Vagina (tissue), 2 donors: Measurements from ENCODE around the gene UBA3. TPM values are rescaled to one million over a fixed set of nuclear protein-coding genes. Genes with fewer than 3 reads are reported as not detected.

Experiments used
- DNase-seq, 2 donors: peaks; one replicate each; pipeline ENCODE4 v3.0.0-alpha.2; 2017; ENCODE audit errors: extremely low spot score in 2 of 2
- H3K27ac ChIP-seq: fragments of 200-600 bp; sonication (generic); one replicate; pipeline ENCODE4 v1.5.1; 2019
- H3K27me3 ChIP-seq: fragments of 200-600 bp; sonication (generic); one replicate; pipeline ENCODE4 v1.5.1; 2019
- H3K36me3 ChIP-seq, 2 donors: fragments of 200-600 bp; sonication (generic); one replicate each; pipeline ENCODE4 v1.5.1; 2017 to 2019
- H3K4me1 ChIP-seq: fragments of 200-600 bp; sonication (generic); one replicate; pipeline ENCODE4 v1.5.1; 2019
- H3K4me3 ChIP-seq, 2 donors: fragments of 200-600 bp; sonication (generic); 1 replicate in 1 of 2; 2 replicates in 1 of 2; pipeline ENCODE4 v1.5.1; 2016 to 2019
- H3K9me3 ChIP-seq: fragments of 200-600 bp; sonication (generic); one replicate; pipeline ENCODE4 v1.5.1; 2019
- POLR2A ChIP-seq, 2 donors: fragments of 450-650 bp; IDR thresholded peaks; one replicate each; pipeline ENCODE4 v1.6.1; 2017; ENCODE audit warnings: antibody characterized with exemption in 2 of 2, mild to moderate bottlenecking in 2 of 2, moderate library complexity in 2 of 2
- POLR2AphosphoS5 ChIP-seq, 2 donors: sonication (generic); formaldehyde crosslinking; IDR thresholded peaks; one replicate each; pipeline ENCODE4 v1.9.0; 2017; ENCODE audit warnings: antibody characterized with exemption in 2 of 2, mild to moderate bottlenecking in 2 of 2, low read depth in 1 of 2; ENCODE audit not compliant: insufficient read depth in 1 of 2
- intact Hi-C: fragments of 100-400 bp; cut with DNase I; formaldehyde crosslinking; loops from one replicate; pipeline ENCODE4 v1.15.1; 2023
- total RNA-seq: library from RNA; depleted of rRNA; stranded (reverse); fragments of >200 nt; gene quantifications from one replicate; pipeline ENCODE4 v1.2.3, GENCODE V29; 2016
- TF ChIP-seq, protein P1 (sequence below), 3 experiments: fragments of 450-650 bp in 2 of 3; fragments of 200-600 bp in 1 of 3; sonication (generic) in 1 of 3; IDR thresholded peaks; one replicate each; pipeline ENCODE4 v1.5.1; 2017 to 2019; ENCODE audit warnings: antibody characterized with exemption in 3 of 3, mild to moderate bottlenecking in 2 of 3, moderate library complexity in 2 of 3

Gene UBA3
- 84.7 TPM for total RNA-seq

DNA sequence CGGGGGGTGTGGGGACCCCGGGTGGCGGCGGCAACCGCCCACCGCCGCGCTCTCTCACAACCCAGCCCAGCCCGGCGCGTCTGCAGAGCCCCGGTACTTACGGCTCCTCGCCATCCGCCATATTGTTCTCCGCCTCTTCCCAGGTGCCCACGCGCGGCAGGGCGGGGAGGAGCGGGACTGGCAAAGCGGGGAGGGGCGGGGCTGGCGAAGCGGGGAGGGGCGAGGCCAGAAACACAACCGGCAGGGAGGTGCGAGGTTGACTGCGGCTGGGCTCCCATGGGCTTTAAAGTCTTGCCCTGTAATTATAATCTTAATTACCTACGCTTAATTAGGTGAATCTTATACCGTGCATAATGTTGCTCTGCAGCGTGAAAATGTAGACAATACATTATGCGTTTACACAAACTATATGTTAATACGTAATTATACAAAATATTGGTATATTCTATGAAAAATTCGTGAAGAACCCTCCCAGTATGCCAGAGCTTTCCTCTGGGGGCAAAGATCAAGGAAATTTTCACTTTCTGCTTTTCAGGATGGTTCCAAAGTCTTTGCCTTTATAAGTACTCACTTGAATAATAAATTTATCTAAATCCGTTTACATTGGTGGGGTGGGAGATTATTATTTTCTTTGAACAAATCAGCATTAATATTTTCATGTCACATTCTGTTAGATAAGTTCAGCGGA is at the start of gene UBA3:
Gene UBA3, minus strand, starts transcription at position 133 of the 688 bp plus-strand sequence. Its CDS starts 12 bp downstream, at position 121.
- Histone ChIP-seq H3K4me3 (peak within 1 kb of the TSS; percentile 75 to 92), H3K36me3 (no peaks in the 10 kb centered on the region), H3K9me3 (no peaks in the 10 kb centered on the region), H3K27me3 (no peaks in the 10 kb centered on the region), H3K27ac (peak within 1 kb of the TSS; percentile 87), H3K4me1 (peaks cover 50% of the 10 kb centered on the region)
- DNase-seq, result no peak
- TF ChIP-seq POLR2A (IDR thresholded peaks at IDR 0.05) (peak in 1 of 2 donors; percentile 37), POLR2AphosphoS5 (IDR thresholded peaks at IDR 0.05; ENCODE audit: insufficient read depth in 1 of 2, low read depth in 1 of 2) (peak; percentile 53 to 75)
- TF ChIP-seq, protein P1, sequence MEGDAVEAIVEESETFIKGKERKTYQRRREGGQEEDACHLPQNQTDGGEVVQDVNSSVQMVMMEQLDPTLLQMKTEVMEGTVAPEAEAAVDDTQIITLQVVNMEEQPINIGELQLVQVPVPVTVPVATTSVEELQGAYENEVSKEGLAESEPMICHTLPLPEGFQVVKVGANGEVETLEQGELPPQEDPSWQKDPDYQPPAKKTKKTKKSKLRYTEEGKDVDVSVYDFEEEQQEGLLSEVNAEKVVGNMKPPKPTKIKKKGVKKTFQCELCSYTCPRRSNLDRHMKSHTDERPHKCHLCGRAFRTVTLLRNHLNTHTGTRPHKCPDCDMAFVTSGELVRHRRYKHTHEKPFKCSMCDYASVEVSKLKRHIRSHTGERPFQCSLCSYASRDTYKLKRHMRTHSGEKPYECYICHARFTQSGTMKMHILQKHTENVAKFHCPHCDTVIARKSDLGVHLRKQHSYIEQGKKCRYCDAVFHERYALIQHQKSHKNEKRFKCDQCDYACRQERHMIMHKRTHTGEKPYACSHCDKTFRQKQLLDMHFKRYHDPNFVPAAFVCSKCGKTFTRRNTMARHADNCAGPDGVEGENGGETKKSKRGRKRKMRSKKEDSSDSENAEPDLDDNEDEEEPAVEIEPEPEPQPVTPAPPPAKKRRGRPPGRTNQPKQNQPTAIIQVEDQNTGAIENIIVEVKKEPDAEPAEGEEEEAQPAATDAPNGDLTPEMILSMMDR (IDR thresholded peaks at IDR 0.05), result no peak
- intact Hi-C loops, result no loop called here

DNA sequence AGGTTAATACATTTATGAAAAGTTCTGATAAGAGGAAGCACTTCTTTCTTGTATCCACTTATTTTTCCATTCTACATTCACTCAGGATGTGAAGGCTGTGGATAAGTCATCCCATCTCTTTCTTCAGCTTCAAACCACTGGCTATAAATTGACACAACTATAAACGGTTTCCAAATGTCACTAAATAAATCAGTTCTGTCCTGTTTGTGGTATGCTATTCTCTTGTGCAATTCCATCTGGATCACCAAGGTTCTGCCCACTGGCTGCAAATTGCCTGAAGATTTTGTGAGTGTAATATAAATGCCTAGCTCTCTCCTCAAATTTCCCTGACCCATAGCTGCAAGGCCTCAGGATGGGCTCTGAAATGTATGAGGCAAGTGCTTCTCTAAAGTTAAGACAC is 49.4 kb upstream of the UBA3 start:
- TF ChIP-seq, protein P1 (IDR thresholded peaks at IDR 0.05), result no peak
- TF ChIP-seq POLR2A (IDR thresholded peaks at IDR 0.05) (no peak), POLR2AphosphoS5 (IDR thresholded peaks at IDR 0.05; ENCODE audit: insufficient read depth in 1 of 2, low read depth in 1 of 2) (no peak)
- Histone ChIP-seq H3K27me3 (no peaks in the 10 kb centered on the region), H3K9me3 (no peaks in the 10 kb centered on the region), H3K36me3 (no peaks in the 10 kb centered on the region), H3K4me3 (no peak overlapping the region), H3K27ac (no peak overlapping the region), H3K4me1 (no peaks in the 10 kb centered on the region)
- DNase-seq, result no peak
- intact Hi-C loops, result no loop called here

DNA sequence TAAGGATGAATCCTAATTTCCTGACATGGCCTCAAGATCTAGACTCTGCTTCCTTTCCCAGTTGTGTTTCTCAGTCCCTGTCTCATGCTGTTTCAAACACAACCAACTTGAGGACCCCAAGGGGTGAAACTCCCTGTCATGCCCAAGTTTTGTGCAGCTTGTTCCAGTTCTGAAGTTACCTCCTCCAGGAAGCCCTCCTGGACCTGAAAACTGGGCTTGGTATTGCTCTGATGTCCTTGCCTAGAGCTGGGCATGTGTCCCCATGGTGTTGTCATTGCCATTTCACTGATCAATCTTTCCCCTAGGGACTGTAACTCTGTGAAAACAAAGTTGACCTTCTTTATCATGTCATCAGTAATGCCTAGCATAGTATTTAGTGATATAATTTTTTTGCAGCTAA is 48.3 kb upstream of the UBA3 start:
- no peaks in the 10 kb centered on the region for H3K4me1 ChIP-seq
- no peaks in the 10 kb centered on the region for H3K27me3 ChIP-seq
- no peaks in the 10 kb centered on the region for H3K9me3 ChIP-seq
- no peak overlapping the region for H3K27ac ChIP-seq
- H3K36me3 ChIP-seq, result no peaks in the 10 kb centered on the region
- TF ChIP-seq, protein P1 (IDR thresholded peaks at IDR 0.05), result no peak
- TF ChIP-seq POLR2A (IDR thresholded peaks at IDR 0.05) (no peak), POLR2AphosphoS5 (IDR thresholded peaks at IDR 0.05; ENCODE audit: insufficient read depth in 1 of 2, low read depth in 1 of 2) (no peak)
- no peak for DNase-seq
- no peak overlapping the region for H3K4me3 ChIP-seq
- intact Hi-C loops, result no loop called here

DNA sequence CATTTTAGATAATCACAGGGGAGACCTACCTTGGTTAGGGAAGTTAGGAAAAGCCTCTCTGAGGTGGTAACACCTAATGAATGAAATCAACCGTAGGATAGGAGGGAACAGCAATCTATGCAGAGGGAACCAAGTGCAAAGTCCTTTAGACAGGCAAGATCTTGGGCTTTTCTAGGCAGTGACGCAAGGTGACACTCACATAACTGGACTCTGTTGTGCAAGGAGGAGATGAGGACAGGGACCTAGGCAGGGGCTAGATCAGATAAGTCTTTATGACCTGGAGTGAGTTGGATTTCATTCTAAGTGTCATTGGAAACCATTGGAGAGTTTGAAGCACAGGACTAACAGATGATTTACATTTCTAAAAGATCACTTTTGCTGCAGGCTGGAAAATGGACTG is 46.8 kb upstream of the UBA3 start:
- Histone ChIP-seq H3K27ac (no peak overlapping the region), H3K27me3 (no peaks in the 10 kb centered on the region), H3K9me3 (no peaks in the 10 kb centered on the region), H3K36me3 (no peaks in the 10 kb centered on the region), H3K4me3 (no peak overlapping the region), H3K4me1 (peaks cover 9% of the 10 kb centered on the region)
- no peak for DNase-seq
- intact Hi-C loops, result no loop called here
- TF ChIP-seq POLR2A (IDR thresholded peaks at IDR 0.05), result no peak
- TF ChIP-seq, protein P1 (IDR thresholded peaks at IDR 0.05), result no peak
- TF ChIP-seq POLR2AphosphoS5 (IDR thresholded peaks at IDR 0.05; ENCODE audit: insufficient read depth in 1 of 2, low read depth in 1 of 2), result no peak

DNA sequence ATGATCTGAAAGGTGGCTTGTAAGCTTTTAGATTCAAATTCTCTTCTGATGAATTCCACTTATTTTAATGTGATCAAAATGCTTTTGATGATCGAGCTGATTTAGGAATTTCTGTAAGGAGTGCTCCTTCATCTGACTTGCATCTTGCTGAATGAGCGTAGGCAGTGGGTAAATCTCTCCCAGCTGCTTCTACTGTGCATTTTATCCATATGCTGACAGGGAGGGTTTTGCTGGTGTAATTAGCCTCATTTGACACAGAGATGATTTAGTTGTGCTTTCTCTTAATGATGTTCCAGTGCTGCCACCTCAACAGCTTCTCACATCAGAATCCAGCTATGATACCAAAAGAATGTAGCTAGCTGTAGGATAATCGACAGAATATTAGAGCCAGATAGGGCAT is 46.1 kb upstream of the UBA3 start:
- Histone ChIP-seq H3K4me3 (no peak overlapping the region), H3K4me1 (peaks cover 10% of the 10 kb centered on the region), H3K27me3 (no peaks in the 10 kb centered on the region), H3K36me3 (no peaks in the 10 kb centered on the region), H3K9me3 (no peaks in the 10 kb centered on the region), H3K27ac (no peak overlapping the region)
- no peak for DNase-seq
- TF ChIP-seq, protein P1 (IDR thresholded peaks at IDR 0.05), result no peak
- TF ChIP-seq POLR2AphosphoS5 (IDR thresholded peaks at IDR 0.05; ENCODE audit: insufficient read depth in 1 of 2, low read depth in 1 of 2), result no peak
- intact Hi-C loops, result no loop called here
